ENCODE measurements around the gene PRICKLE1. TPM values are rescaled to one million over a fixed set of nuclear protein-coding genes. Genes with fewer than 3 reads are reported as not detected.

The PRICKLE1 gene
- total and polyA plus RNA-seq, 2 of the 4 experiments (the other 2 are of a cell fraction), result 21.3 to 21.7 TPM

- H2AFZ ChIP-seq (replicated peaks; ENCODE audit: low read length, poor library complexity), result no peak overlapping the region
These were observed 92.7 kb downstream of the PRICKLE1 start for GRCh38 chr12:42496886-42497285.

More at GRCh38 chr12:42496886-42497285, 92.7 kb downstream of the PRICKLE1 start:
- Histone ChIP-seq H2BK5ac (ENCODE audit: low read depth, low read length, poor library complexity, severe bottlenecking) (no peak overlapping the region), H3K23ac (ENCODE audit: low read depth, low read length) (no peak overlapping the region), H2BK20ac (ENCODE audit: low read depth, low read length) (0 out of 2 replicates have a peak overlapping the region, but pooled peaks have one; percentile 38), H3K4me2 (ENCODE audit: low read depth, low read length) (no peak overlapping the region), H4K8ac (ENCODE audit: low read depth in 2 of 2, low read length in 2 of 2) (no peak overlapping the region), H3K9me1 (ENCODE audit: insufficient read depth, low read length) (no peaks in the 10 kb centered on the region), H3K79me1 (ENCODE audit: low read depth in 1 of 2, low read length in 2 of 2) (peaks cover 3 to 6% of the 10 kb centered on the region in 2 experiments; a peak in 2 of 4 replicates), H3K9me3 (ENCODE audit: control insufficient read depth, insufficient read depth, low read length) (no peaks in the 10 kb centered on the region), H3K4ac (ENCODE audit: low read depth, low read length) (no peak overlapping the region), H2AK9ac (replicated peaks; ENCODE audit: low read depth, low read length, poor library complexity) (no peak overlapping the region), H3K36me3 (ENCODE audit: control insufficient read depth, insufficient read depth, low read length) (no peaks in the 10 kb centered on the region), H3K27me3 (ENCODE audit: control insufficient read depth, insufficient read depth, low read length) (no peaks in the 10 kb centered on the region), H4K91ac (ENCODE audit: insufficient read depth, low read depth, low read length) (no peak overlapping the region), H3K4me1 (ENCODE audit: control insufficient read depth, insufficient read depth, low read length) (peaks cover 2% of the 10 kb centered on the region), H2BK15ac (ENCODE audit: low read depth, low read length) (no peak overlapping the region), H2AK5ac (ENCODE audit: low read depth, low read length) (no peak overlapping the region), H4K5ac (ENCODE audit: low read depth, low read length) (no peak overlapping the region), H3K18ac (ENCODE audit: low read depth, low read length) (no peak overlapping the region), H3K14ac (replicated peaks; ENCODE audit: low read depth, low read length) (no peak overlapping the region), H3K4me3 (ENCODE audit: insufficient read depth, low read depth, low read length) (no peak overlapping the region), H2BK120ac (ENCODE audit: low read depth, low read length) (no peak overlapping the region), H3K56ac (ENCODE audit: extremely low read depth, insufficient read depth, low read length) (no peak overlapping the region), H4K20me1 (ENCODE audit: insufficient read depth, low read length) (no peaks in the 10 kb centered on the region), H3K9ac (ENCODE audit: low read depth, low read length) (no peak overlapping the region), H3K27ac (ENCODE audit: insufficient read depth, low read length) (no peak overlapping the region)
- CTCF ChIA-PET, result interaction anchor here (1.6 kb wide), 1 partner anchor 72 kb away, joined by 5 read pairs; no protein-coding TSS in a partner anchor
- intact Hi-C loops (cut with micrococcal nuclease) (no loop called here), in situ Hi-C loops (cut with MboI; ENCODE audit: low sequenced_read_pairs) (no loop called here), dilution Hi-C loops (cut with HindIII; ENCODE audit: low sequenced_read_pairs, unreplicated experiment) (no loop called here)
- TF ChIP-seq MAFK (IDR thresholded peaks at IDR 0.05; ENCODE audit: low read depth, low read length), result no peak
- TF ChIP-seq RFX5 (IDR thresholded peaks at IDR 0.05; ENCODE audit: low read depth, low read length), result no peak
- TF ChIP-seq, protein P1, sequence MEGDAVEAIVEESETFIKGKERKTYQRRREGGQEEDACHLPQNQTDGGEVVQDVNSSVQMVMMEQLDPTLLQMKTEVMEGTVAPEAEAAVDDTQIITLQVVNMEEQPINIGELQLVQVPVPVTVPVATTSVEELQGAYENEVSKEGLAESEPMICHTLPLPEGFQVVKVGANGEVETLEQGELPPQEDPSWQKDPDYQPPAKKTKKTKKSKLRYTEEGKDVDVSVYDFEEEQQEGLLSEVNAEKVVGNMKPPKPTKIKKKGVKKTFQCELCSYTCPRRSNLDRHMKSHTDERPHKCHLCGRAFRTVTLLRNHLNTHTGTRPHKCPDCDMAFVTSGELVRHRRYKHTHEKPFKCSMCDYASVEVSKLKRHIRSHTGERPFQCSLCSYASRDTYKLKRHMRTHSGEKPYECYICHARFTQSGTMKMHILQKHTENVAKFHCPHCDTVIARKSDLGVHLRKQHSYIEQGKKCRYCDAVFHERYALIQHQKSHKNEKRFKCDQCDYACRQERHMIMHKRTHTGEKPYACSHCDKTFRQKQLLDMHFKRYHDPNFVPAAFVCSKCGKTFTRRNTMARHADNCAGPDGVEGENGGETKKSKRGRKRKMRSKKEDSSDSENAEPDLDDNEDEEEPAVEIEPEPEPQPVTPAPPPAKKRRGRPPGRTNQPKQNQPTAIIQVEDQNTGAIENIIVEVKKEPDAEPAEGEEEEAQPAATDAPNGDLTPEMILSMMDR (conservative IDR thresholded peaks at IDR 0.05; ENCODE audit: low read depth, low read length), result no peak
- no peak for TF ChIP-seq POLR2A (IDR thresholded peaks at IDR 0.05; ENCODE audit: low read depth, low read length)
- no peak for TF ChIP-seq RAD21 (IDR thresholded peaks at IDR 0.05; ENCODE audit: low read length)
- TF ChIP-seq, protein P2, sequence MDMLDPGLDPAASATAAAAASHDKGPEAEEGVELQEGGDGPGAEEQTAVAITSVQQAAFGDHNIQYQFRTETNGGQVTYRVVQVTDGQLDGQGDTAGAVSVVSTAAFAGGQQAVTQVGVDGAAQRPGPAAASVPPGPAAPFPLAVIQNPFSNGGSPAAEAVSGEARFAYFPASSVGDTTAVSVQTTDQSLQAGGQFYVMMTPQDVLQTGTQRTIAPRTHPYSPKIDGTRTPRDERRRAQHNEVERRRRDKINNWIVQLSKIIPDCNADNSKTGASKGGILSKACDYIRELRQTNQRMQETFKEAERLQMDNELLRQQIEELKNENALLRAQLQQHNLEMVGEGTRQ (IDR thresholded peaks at IDR 0.05; ENCODE audit: low read depth, low read length), result no peak
- no peak for TF ChIP-seq NFE2L2 (IDR thresholded peaks at IDR 0.05; ENCODE audit: low read depth, low read length)
- no peak for TF ChIP-seq RCOR1 (IDR thresholded peaks at IDR 0.05; ENCODE audit: insufficient replicate concordance, low read length)
- TF ChIP-seq, protein P3, sequence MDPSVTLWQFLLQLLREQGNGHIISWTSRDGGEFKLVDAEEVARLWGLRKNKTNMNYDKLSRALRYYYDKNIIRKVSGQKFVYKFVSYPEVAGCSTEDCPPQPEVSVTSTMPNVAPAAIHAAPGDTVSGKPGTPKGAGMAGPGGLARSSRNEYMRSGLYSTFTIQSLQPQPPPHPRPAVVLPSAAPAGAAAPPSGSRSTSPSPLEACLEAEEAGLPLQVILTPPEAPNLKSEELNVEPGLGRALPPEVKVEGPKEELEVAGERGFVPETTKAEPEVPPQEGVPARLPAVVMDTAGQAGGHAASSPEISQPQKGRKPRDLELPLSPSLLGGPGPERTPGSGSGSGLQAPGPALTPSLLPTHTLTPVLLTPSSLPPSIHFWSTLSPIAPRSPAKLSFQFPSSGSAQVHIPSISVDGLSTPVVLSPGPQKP (IDR thresholded peaks at IDR 0.05; ENCODE audit: borderline replicate concordance, low read depth, low read length), result no peak
- no peak for TF ChIP-seq MAZ (IDR thresholded peaks at IDR 0.05; ENCODE audit: borderline replicate concordance, low read depth, low read length)
- no peak for TF ChIP-seq CEBPB (IDR thresholded peaks at IDR 0.05; ENCODE audit: low read depth, low read length)
- no peak for TF ChIP-seq BHLHE40 (IDR thresholded peaks at IDR 0.05; ENCODE audit: low read depth, low read length)
- no peak for TF ChIP-seq FOS (IDR thresholded peaks at IDR 0.05; ENCODE audit: low read depth, low read length)
- TF ChIP-seq SMC3 (IDR thresholded peaks at IDR 0.05; ENCODE audit: low read depth, low read length), result no peak
- TF ChIP-seq MXI1 (IDR thresholded peaks at IDR 0.05; ENCODE audit: borderline replicate concordance, low read depth, low read length), result no peak
- TF ChIP-seq CHD1 (IDR thresholded peaks at IDR 0.05; ENCODE audit: low read depth, low read length), result no peak
- no peak for DNase-seq
- POLR2A ChIA-PET (ENCODE audit: unreplicated experiment), result no interaction called here
- no peak for ATAC-seq (ENCODE audit: low read depth)
- no TSS peak for BruUV-seq (replicated peaks)
- WGBS, 2 experiments (ENCODE audit: extremely low coverage in 2 of 2, insufficient read length in 1 of 2), result no CpG with 5 or more reads among the region's 4 CpGs
